Thyroid gland (tissue), 4 donors: ENCODE data around the gene WASF2.
"Not testable (repeated sequence)": the region's sequence is repeated elsewhere in the genome, so short reads cannot be mapped to it uniquely, and the experiment has no call there.

ENCODE experiments used
- CTCF ChIP-seq, 6 experiments: fragments of 200-600 bp in 3 of 6; fragments of 450-650 bp in 3 of 6; sonication (generic) in 3 of 6; IDR thresholded peaks; one replicate each; pipeline ENCODE4 v1.5.1; 2016 to 2019; ENCODE audit warnings: antibody characterized with exemption in 6 of 6, mild to moderate bottlenecking in 2 of 6, inconsistent platforms in 1 of 6, moderate library complexity in 1 of 6
- POLR2A ChIP-seq, 2 donors: fragments of 450-650 bp; IDR thresholded peaks; one replicate each; pipeline ENCODE4 v1.6.1; 2017; ENCODE audit warnings: antibody characterized with exemption in 2 of 2, mild to moderate bottlenecking in 2 of 2, moderate library complexity in 1 of 2

GRCh38 chr1:27463916-27464315, 26.1 kb downstream of the WASF2 start:
- not testable (repeated sequence) for TF ChIP-seq CTCF, POLR2A (IDR thresholded peaks at IDR 0.05)
